Retina (tissue), 1 donor: ENCODE measurements around the gene SPTLC1.
"Not testable (repeated sequence)": the region's sequence is repeated elsewhere in the genome, so short reads cannot be mapped to it uniquely, and the experiment has no call there.

Experiments used
- DNase-seq: peaks from one replicate; pipeline ENCODE4 v3.0.0-alpha.2; 2016

The SPTLC1 gene

GRCh38 chr9:92115071-92115858, at the start of gene SPTLC1:
Gene SPTLC1, minus strand, starts transcription at chr9:92115413. Its CDS starts 43 bp downstream, at chr9:92115370.
- peak; percentile 99 for DNase-seq

GRCh38 chr9:92164975-92165374, 49.8 kb upstream of the SPTLC1 start:
- DNase-seq = no peak

GRCh38 chr9:92164490-92164889, 49.3 kb upstream of the SPTLC1 start:
- no peak for DNase-seq

- no peak for DNase-seq
Measured at GRCh38 chr9:92163276-92163675, 48.1 kb upstream of the SPTLC1 start.

- DNase-seq = no peak
Measured at GRCh38 chr9:92160786-92161185, 45.6 kb upstream of the SPTLC1 start.

GRCh38 chr9:92159058-92159457, 43.8 kb upstream of the SPTLC1 start:
- DNase-seq = no peak

- no peak for DNase-seq
Measured at GRCh38 chr9:92158097-92158601, 42.9 kb upstream of the SPTLC1 start.

- DNase-seq = not testable (repeated sequence)
Measured at GRCh38 chr9:92155736-92156135, 40.5 kb upstream of the SPTLC1 start.

- DNase-seq = no peak
Measured at GRCh38 chr9:92155221-92155620, 40.0 kb upstream of the SPTLC1 start.

GRCh38 chr9:92153466-92154415, 38.5 kb upstream of the SPTLC1 start:
- DNase-seq = not testable (repeated sequence)

GRCh38 chr9:92151691-92152393, 36.6 kb upstream of the SPTLC1 start:
- no peak for DNase-seq

- not testable (repeated sequence) for DNase-seq
Measured at GRCh38 chr9:92150501-92151470, 35.6 kb upstream of the SPTLC1 start.

GRCh38 chr9:92147852-92148180, 32.6 kb upstream of the SPTLC1 start:
- no peak for DNase-seq

GRCh38 chr9:92147030-92147851, 32.0 kb upstream of the SPTLC1 start:
- no peak for DNase-seq

GRCh38 chr9:92146610-92147009, 31.4 kb upstream of the SPTLC1 start:
- no peak for DNase-seq

- not testable (repeated sequence) for DNase-seq
Measured at GRCh38 chr9:92145784-92146183, 30.6 kb upstream of the SPTLC1 start.

GRCh38 chr9:92142329-92142728, 27.1 kb upstream of the SPTLC1 start:
- no peak for DNase-seq

GRCh38 chr9:92141144-92142129, 26.2 kb upstream of the SPTLC1 start:
- no peak for DNase-seq

- no peak for DNase-seq
Measured at GRCh38 chr9:92140754-92141143, 25.5 kb upstream of the SPTLC1 start.
